Common myeloid progenitor, CD34-positive (primary cell): Measurements from ENCODE around the gene SPACA1.

ENCODE experiments used
- CTCF ChIA-PET: fragments of 350-600 bp; sonication (Branson Sonifier 250); formaldehyde crosslinking; loops from one replicate; lab custom pipeline; 2021; ENCODE audit warnings: antibody characterized with exemption; lab: Charles Lee
- POLR2A ChIA-PET: fragments of 350-600 bp; sonication (Branson Sonifier 250); formaldehyde crosslinking; loops from one replicate; lab custom pipeline; 2021; ENCODE audit warnings: antibody characterized with exemption; lab: Charles Lee
- DNase-seq, 3 donors: peaks; one replicate each; pipeline versions ENCODE4 v3.0.0 to v3.0.0-alpha.2; 2013
- H3K27ac ChIP-seq, 2 experiments: 1 replicate in 1 of 2; 2 replicates in 1 of 2; pipeline ENCODE4 v1.7.0; 2013; ENCODE audit warnings: inconsistent platforms in 2 of 2, low read length in 2 of 2, mild to moderate bottlenecking in 2 of 2, low read depth in 1 of 2, moderate library complexity in 1 of 2; ENCODE audit not compliant: severe bottlenecking in 2 of 2, insufficient read depth in 1 of 2, poor library complexity in 1 of 2
- H3K27me3 ChIP-seq, 5 experiments: replicated peaks in 2 of 5; 1 replicate in 3 of 5; 2 replicates in 2 of 5; pipeline versions ENCODE4 v1.6.1 to v1.7.0; 2013; ENCODE audit warnings: low read length in 4 of 5, mild to moderate bottlenecking in 2 of 5, moderate library complexity in 2 of 5, inconsistent platforms in 1 of 5; ENCODE audit not compliant: insufficient read depth in 5 of 5, control insufficient read depth in 4 of 5
- H3K36me3 ChIP-seq, 4 experiments: 1 replicate in 2 of 4; 2 replicates in 2 of 4; pipeline versions ENCODE4 v1.6.1 to v1.7.0; 2013; ENCODE audit warnings: low read length in 3 of 4, control low read depth in 1 of 4, mild to moderate bottlenecking in 1 of 4; ENCODE audit not compliant: control insufficient read depth in 4 of 4, insufficient read depth in 4 of 4
- H3K4me1 ChIP-seq, 4 experiments: 1 replicate in 3 of 4; 2 replicates in 1 of 4; pipeline versions ENCODE4 v1.6.1 to v1.7.1; 2013; ENCODE audit warnings: low read length in 3 of 4, mild to moderate bottlenecking in 3 of 4, control low read depth in 1 of 4, inconsistent platforms in 1 of 4, moderate library complexity in 1 of 4; ENCODE audit not compliant: control insufficient read depth in 4 of 4, insufficient read depth in 4 of 4; ENCODE audit errors: control extremely low read depth in 1 of 4
- H3K4me3 ChIP-seq, 7 experiments: 1 replicate in 4 of 7; 2 replicates in 3 of 7; pipeline versions ENCODE4 v1.5.1 to v1.7.0; 2013; ENCODE audit warnings: mild to moderate bottlenecking in 7 of 7, low read length in 6 of 7, moderate library complexity in 6 of 7, inconsistent platforms in 2 of 7, low read depth in 2 of 7, control low read depth in 1 of 7; ENCODE audit not compliant: insufficient read depth in 4 of 7, control insufficient read depth in 1 of 7; ENCODE audit errors: extremely low read depth in 1 of 7
- H3K9me3 ChIP-seq, 5 experiments: 1 replicate in 4 of 5; 2 replicates in 1 of 5; pipeline versions ENCODE4 v1.6.1 to v1.7.1; 2013; ENCODE audit warnings: low read length in 4 of 5, mild to moderate bottlenecking in 2 of 5, inconsistent platforms in 1 of 5, low read depth in 1 of 5, moderate library complexity in 1 of 5; ENCODE audit not compliant: control insufficient read depth in 4 of 5, insufficient read depth in 2 of 5; ENCODE audit errors: control extremely low read depth in 1 of 5
- WGBS: methylation state at CpG from one replicate; pipeline ENCODE4 v1.1.5; 2013; ENCODE audit not compliant: insufficient coverage; 5-methylcytosine and 5-hydroxymethylcytosine counted together

The SPACA1 gene

DNA sequence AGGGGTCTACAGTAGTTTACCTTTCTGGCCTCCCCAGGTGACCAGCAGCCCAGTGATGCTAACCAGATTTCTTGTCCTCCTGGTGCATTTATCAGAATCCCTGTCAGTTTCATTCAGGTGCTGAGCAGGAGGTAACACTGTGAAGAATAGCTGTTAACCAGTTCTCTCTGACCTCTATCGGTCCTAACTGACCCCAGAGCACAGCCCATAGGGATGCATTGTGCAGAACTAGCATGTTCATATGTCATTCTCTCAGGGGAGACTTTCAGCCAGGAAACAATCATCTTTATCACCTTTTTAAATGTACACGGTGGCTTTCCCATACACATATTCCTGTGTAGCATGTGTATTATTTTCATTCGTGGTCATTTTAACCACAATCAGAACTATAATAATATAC, 68.6 kb downstream of the SPACA1 start:
- Histone ChIP-seq H3K27me3 (no peaks in the 10 kb centered on the region), H3K4me1 (no peaks in the 10 kb centered on the region), H3K4me3 (no peak overlapping the region), H3K36me3 (no peaks in the 10 kb centered on the region), H3K9me3 (no peaks in the 10 kb centered on the region), H3K27ac (no peak overlapping the region)
- DNase-seq = no peak
- WGBS = 73% methylated on average over 2 of the region's 3 CpGs
- CTCF ChIA-PET = no interaction called here
- POLR2A ChIA-PET = no interaction called here
